HepG2 (cell line): ENCODE data around the gene CCDC154. TPM values are rescaled to one million over a fixed set of nuclear protein-coding genes. Genes with fewer than 3 reads are reported as not detected.

Source experiments
- ATAC-seq: fragments of 200-7000 bp; cut with Tn5 transposase; 3 replicates; pipeline ENCODE4 v1.9.1; 2020; ENCODE audit warnings: mild to moderate bottlenecking, moderate library complexity
- BruUV-seq: library from RNA; stranded (reverse); fragments of 400-500 nt; replicated peaks from 2 replicates; lab custom pipeline; 2021; lab: Mats Ljungman, UMichigan
- CTCF ChIA-PET: fragments of 300-600 bp; formaldehyde crosslinking; extraction: SDS; loops from one replicate; lab custom pipeline; 2021; ENCODE audit warnings: low total read pairs, inconsistent platforms, low intra/inter-chr PET ratio; lab: Yijun Ruan, JAX
- POLR2A ChIA-PET: fragments of 350-600 bp; sonication (Branson Sonifier 250); formaldehyde crosslinking; loops from one replicate; lab custom pipeline; 2020; ENCODE audit warnings: antibody characterized with exemption, inconsistent platforms; lab: Yijun Ruan, JAX
- DNase-seq: peaks from one replicate; pipeline ENCODE4 v3.0.0-alpha.2; 2015; ENCODE audit warnings: low spot score
- FAIRE-seq: peaks from 3 replicates; lab custom pipeline; 2011; peaks lifted over from hg19 to GRCh38; lab: Jason Lieb, UNC
- H2AFZ ChIP-seq: one replicate; pipeline ENCODE4 v1.6.1; 2011; ENCODE audit warnings: low read length, inconsistent platforms
- H3K27ac ChIP-seq: fragments of 300-600 bp; 3 replicates; pipeline ENCODE4 v1.8.0; 2011; ENCODE audit warnings: mixed run types, mild to moderate bottlenecking, mixed read lengths, low read length, inconsistent platforms; ENCODE audit not compliant: insufficient read depth; ENCODE audit errors: extremely low read length
- H3K27me3 ChIP-seq, 2 experiments: fragments of 200-600 bp in 1 of 2; 2 replicates in 1 of 2; 3 replicates in 1 of 2; pipeline versions ENCODE4 v1.6.0 to v1.8.0; 2011; ENCODE audit warnings: low read length in 2 of 2, mild to moderate bottlenecking in 2 of 2, moderate library complexity in 2 of 2, inconsistent platforms in 1 of 2; ENCODE audit not compliant: insufficient read depth in 2 of 2, control insufficient read depth in 1 of 2
- H3K36me3 ChIP-seq, 2 experiments: fragments of 200-600 bp in 1 of 2; replicated peaks in 1 of 2; 2 replicates in 1 of 2; 3 replicates in 1 of 2; pipeline versions ENCODE4 v1.5.1 to v1.8.0; 2011; ENCODE audit warnings: low read length in 2 of 2, inconsistent platforms in 1 of 2; ENCODE audit not compliant: insufficient read depth in 2 of 2, control insufficient read depth in 1 of 2
- H3K4me1 ChIP-seq: 2 replicates; pipeline ENCODE4 v1.5.1; 2012; ENCODE audit warnings: low read length, inconsistent platforms; ENCODE audit not compliant: insufficient read depth
- H3K4me2 ChIP-seq: 2 replicates; pipeline ENCODE4 v1.6.0; 2011; ENCODE audit warnings: low read depth, low read length, inconsistent platforms
- H3K4me3 ChIP-seq, 3 experiments: fragments of 200-600 bp in 1 of 3; sonication (generic), shearing (Covaris generic) in 1 of 3; replicated peaks in 1 of 3; 2 replicates each; pipeline ENCODE4 v1.5.1; 2011 to 2016; ENCODE audit warnings: low read length in 3 of 3, inconsistent platforms in 2 of 3, low read depth in 2 of 3, mild to moderate bottlenecking in 2 of 3, control low read depth in 1 of 3, mixed read lengths in 1 of 3; ENCODE audit not compliant: insufficient read depth in 1 of 3
- H3K79me2 ChIP-seq: one replicate; pipeline ENCODE4 v1.6.1; 2011; ENCODE audit warnings: low read length, inconsistent platforms; ENCODE audit not compliant: insufficient read depth
- H3K9ac ChIP-seq: 2 replicates; pipeline ENCODE4 v1.6.0; 2011; ENCODE audit warnings: mild to moderate bottlenecking, low read depth, low read length, inconsistent platforms; ENCODE audit not compliant: insufficient read depth
- H3K9me3 ChIP-seq: 2 replicates; pipeline ENCODE4 v1.5.1; 2012; ENCODE audit warnings: mild to moderate bottlenecking, low read length
- H4K20me1 ChIP-seq: 2 replicates; pipeline ENCODE4 v1.6.0; 2011; ENCODE audit warnings: inconsistent platforms, mild to moderate bottlenecking, low read length, moderate library complexity; ENCODE audit not compliant: insufficient read depth
- CC2D1A ChIP-seq: sonication (generic); formaldehyde crosslinking; IDR thresholded peaks from 2 replicates; pipeline ENCODE4 v1.8.1; 2023; ENCODE audit warnings: mild to moderate bottlenecking, missing genetic modification reagents
- HIC2 ChIP-seq: sonication (generic); formaldehyde crosslinking; IDR thresholded peaks from 2 replicates; pipeline ENCODE4 v1.9.0; 2022; ENCODE audit warnings: low read depth, missing genetic modification reagents
- HOXA7 ChIP-seq: sonication (generic); formaldehyde crosslinking; IDR thresholded peaks from 2 replicates; pipeline ENCODE4 v1.8.1; 2022; ENCODE audit warnings: mild to moderate bottlenecking, missing genetic modification reagents, moderate library complexity
- KDM6A ChIP-seq: IDR thresholded peaks from 2 replicates; pipeline ENCODE4 v1.6.1; 2016; ENCODE audit warnings: low read depth
- STAG1 ChIP-seq: sonication (generic); formaldehyde crosslinking; IDR thresholded peaks from 2 replicates; pipeline ENCODE4 v1.4.0; 2020; ENCODE audit warnings: missing genetic modification reagents
- STAT5B ChIP-seq: sonication (generic); formaldehyde crosslinking; IDR thresholded peaks from 2 replicates; pipeline ENCODE4 v1.4.0; 2020; ENCODE audit warnings: missing genetic modification reagents
- SYNCRIP ChIP-seq: fragments of 200-400 bp; formaldehyde crosslinking; IDR thresholded peaks from 2 replicates; pipeline ENCODE4 v1.6.1; 2018; ENCODE audit warnings: mild to moderate bottlenecking, low read depth, low read length; ENCODE audit not compliant: insufficient read depth
- THYN1 ChIP-seq: sonication (generic); formaldehyde crosslinking; IDR thresholded peaks from 2 replicates; pipeline ENCODE4 v1.8.1; 2023; ENCODE audit warnings: low read depth, mild to moderate bottlenecking, moderate library complexity, missing genetic modification reagents, borderline replicate concordance
- WIZ ChIP-seq: sonication (generic); formaldehyde crosslinking; IDR thresholded peaks from 2 replicates; pipeline ENCODE4 v1.5.1; 2020; ENCODE audit warnings: mild to moderate bottlenecking, missing genetic modification reagents
- ZBTB40 ChIP-seq, 2 experiments: fragments of 450-650 bp in 1 of 2; sonication (generic) in 1 of 2; formaldehyde crosslinking in 1 of 2; IDR thresholded peaks; 2 replicates each; pipeline versions ENCODE4 v1.6.1 to v1.8.0; 2016 to 2022; ENCODE audit warnings: antibody characterized with exemption in 1 of 2, mild to moderate bottlenecking in 1 of 2, missing genetic modification reagents in 1 of 2
- ZNF292 ChIP-seq: sonication (generic); formaldehyde crosslinking; IDR thresholded peaks from 2 replicates; pipeline ENCODE4 v1.8.1; 2022; ENCODE audit warnings: mild to moderate bottlenecking, low read depth, missing genetic modification reagents, borderline replicate concordance
- ZNF543 ChIP-seq: sonication (generic); formaldehyde crosslinking; IDR thresholded peaks from 2 replicates; pipeline ENCODE4 v1.4.0; 2020; ENCODE audit warnings: mild to moderate bottlenecking, missing genetic modification reagents
- ZNF572 ChIP-seq: sonication (generic); formaldehyde crosslinking; IDR thresholded peaks from 2 replicates; pipeline ENCODE4 v1.5.1; 2020; ENCODE audit warnings: mild to moderate bottlenecking, missing genetic modification reagents
- ZNF747 ChIP-seq: sonication (generic); formaldehyde crosslinking; IDR thresholded peaks from 2 replicates; pipeline ENCODE4 v1.8.1; 2023; ENCODE audit warnings: missing genetic modification reagents, mild to moderate bottlenecking, borderline replicate concordance
- WGBS: methylation state at CpG from one replicate; pipeline ENCODE4 v1.1.6; 2017; ENCODE audit warnings: low lambda C conversion rate; 5-methylcytosine and 5-hydroxymethylcytosine counted together
- in situ Hi-C: cut with HindIII; loops from 2 replicates; pipeline ENCODE4 v1.10.0; 2017; ENCODE audit warnings: low pct_unique_long_range_greater_than_20kb; ENCODE audit not compliant: extremely low pct_ligation_motif_present
- intact Hi-C: fragments of 100-400 bp; cut with micrococcal nuclease; formaldehyde crosslinking; loops from one replicate; pipeline ENCODE4 v1.10.0; 2022; ENCODE audit not compliant: unreplicated experiment
- polyA plus RNA-seq, 8 experiments: library from polyadenylated mRNA; depleted of rRNA in 3 of 8; stranded (reverse) in 7 of 8; unstranded in 1 of 8; fragments of >200 nt; fragmentation: Illumina TruSeq in 4 of 8; extraction: Trizol in 4 of 8; gene quantifications; 2 replicates each; pipeline versions ENCODE4 v1.2.1 to v1.2.3, GENCODE V29; 2011 to 2016; ENCODE audit warnings: low read depth in 4 of 8, missing spikeins in 1 of 8, mixed read lengths in 1 of 8; ENCODE audit not compliant: insufficient read depth in 1 of 8
- total RNA-seq, 5 experiments: library from RNA; depleted of rRNA; stranded (reverse); fragments of >200 nt; fragmentation: Illumina TruSeq; extraction: Trizol; gene quantifications; 2 replicates each; pipeline ENCODE4 v1.2.3, GENCODE V29; 2016; ENCODE audit warnings: low read depth in 1 of 5

Gene CCDC154
- total and polyA plus RNA-seq, 2 of the 13 experiments (the other 11 are each of a cell fraction or from before 2014, with no cell fraction given) = 0.92 to 1.5 TPM

- POLR2A ChIA-PET = no interaction called here
- in situ Hi-C loops (no loop called here), intact Hi-C loops (no loop called here)
- no peaks in the 10 kb centered on the region for H3K79me2 ChIP-seq
- CTCF ChIA-PET = no interaction called here
- no peak overlapping the region for H3K4me2 ChIP-seq
- no peak overlapping the region for H3K4me3 ChIP-seq
- FAIRE-seq = no peak
- H3K9ac ChIP-seq = no peak overlapping the region
- no peak overlapping the region for H2AFZ ChIP-seq
- H3K9me3 ChIP-seq = no peaks in the 10 kb centered on the region
- H3K4me1 ChIP-seq = no peaks in the 10 kb centered on the region
- BruUV-seq = no TSS peak
- H4K20me1 ChIP-seq = no peaks in the 10 kb centered on the region
- no peaks in the 10 kb centered on the region for H3K27me3 ChIP-seq
- no peak for ATAC-seq
- DNase-seq = no peak
- WGBS = 97% methylated on average over 19 of the region's 24 CpGs
- H3K36me3 ChIP-seq = peaks cover 14 to 22% of the 10 kb centered on the region in 2 experiments; a peak in 3 of 5 replicates
- no peak overlapping the region for H3K27ac ChIP-seq
- TF ChIP-seq ZNF572 (no peak), ZBTB40 (IDR thresholded peaks at IDR 0.05) (no peak), ZBTB40 (CRISPR knock-in tag; IDR thresholded peaks at IDR 0.05) (no peak), HOXA7 (CRISPR knock-in tag) (no peak), ZNF543 (CRISPR knock-in tag) (no peak), HIC2 (no peak), KDM6A (CRISPR knock-in tag) (no peak), SYNCRIP (no peak), ZNF747 (CRISPR knock-in tag) (no peak), STAT5B (CRISPR knock-in tag) (no peak), CC2D1A (no peak), THYN1 (no peak), WIZ (CRISPR knock-in tag) (no peak), STAG1 (no peak), ZNF292 (CRISPR knock-in tag) (no peak)
Measured at GRCh38 chr16:1461146-1461545, 16.8 kb upstream of the CCDC154 start.
